GM21360 (cell line): ENCODE measurements around the gene PHLDA2.
"Not testable (repeated sequence)": the region's sequence is repeated elsewhere in the genome, so short reads cannot be mapped to it uniquely, and the experiment has no call there.

Experiments used
- ATAC-seq: cut with Tn5 transposase; IDR thresholded peaks from one replicate; pipeline ENCODE4 v1.9.1; 2021; ENCODE audit warnings: mild to moderate bottlenecking, moderate library complexity; ENCODE audit not compliant: unreplicated experiment

Gene PHLDA2

DNA sequence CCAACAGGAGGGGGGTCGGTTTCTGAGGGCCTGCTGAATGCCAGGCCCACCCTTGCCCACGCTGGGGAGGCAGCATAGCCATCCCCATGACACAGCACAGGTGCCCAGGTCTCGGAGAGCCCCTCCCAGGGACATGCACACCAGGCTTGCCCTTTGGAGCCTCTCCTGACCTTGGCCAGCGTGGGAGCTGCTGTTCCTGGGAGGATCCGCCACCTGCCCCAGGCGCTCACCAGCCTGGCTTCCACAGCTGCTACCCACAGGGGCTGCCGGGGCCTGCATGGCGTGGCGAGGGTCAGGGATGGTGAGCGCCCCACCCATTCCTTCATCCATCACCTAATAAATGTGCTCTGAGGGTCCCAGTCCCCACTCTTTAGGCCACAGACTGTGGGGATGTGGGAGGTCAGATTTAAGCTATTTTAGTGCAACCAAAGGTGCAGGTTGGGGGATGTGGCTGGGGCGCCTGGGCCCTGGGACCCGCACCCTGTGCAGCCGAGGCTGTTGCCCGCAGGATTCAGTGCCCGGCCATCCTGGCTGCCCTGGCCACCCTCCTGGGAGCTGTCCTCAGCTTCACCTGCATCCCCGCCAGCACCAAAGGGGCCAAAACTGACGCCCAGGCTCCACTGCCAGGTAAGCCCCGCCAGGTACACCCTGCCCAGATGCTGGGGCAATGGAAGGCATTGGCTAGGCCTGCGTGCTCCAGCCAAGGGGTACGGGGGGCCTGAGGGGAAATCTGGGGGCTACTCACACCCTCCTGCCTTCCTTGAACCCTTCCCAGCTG is 12.9 kb downstream of the PHLDA2 start:
- no peak for ATAC-seq

DNA sequence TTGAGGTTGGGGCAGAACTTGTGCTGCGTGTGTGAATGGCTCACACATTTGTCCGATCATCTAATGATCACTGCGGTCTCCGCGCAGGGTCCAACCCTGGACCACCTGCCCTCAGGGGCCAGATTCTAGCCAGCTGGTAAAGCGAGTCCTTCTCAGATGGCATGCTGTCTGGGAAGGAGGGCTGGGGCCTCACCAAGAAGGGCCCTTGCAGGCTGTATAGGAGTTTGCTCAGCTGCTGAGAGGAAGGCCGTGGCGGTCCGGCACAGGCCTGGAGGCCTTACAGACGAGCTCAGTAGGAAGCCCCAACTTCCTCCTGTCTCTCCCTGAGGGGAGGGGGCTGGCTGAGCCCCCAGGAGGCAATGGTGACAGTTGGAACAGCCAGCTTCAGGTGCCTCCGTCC is 13.7 kb downstream of the PHLDA2 start:
- no peak for ATAC-seq

DNA sequence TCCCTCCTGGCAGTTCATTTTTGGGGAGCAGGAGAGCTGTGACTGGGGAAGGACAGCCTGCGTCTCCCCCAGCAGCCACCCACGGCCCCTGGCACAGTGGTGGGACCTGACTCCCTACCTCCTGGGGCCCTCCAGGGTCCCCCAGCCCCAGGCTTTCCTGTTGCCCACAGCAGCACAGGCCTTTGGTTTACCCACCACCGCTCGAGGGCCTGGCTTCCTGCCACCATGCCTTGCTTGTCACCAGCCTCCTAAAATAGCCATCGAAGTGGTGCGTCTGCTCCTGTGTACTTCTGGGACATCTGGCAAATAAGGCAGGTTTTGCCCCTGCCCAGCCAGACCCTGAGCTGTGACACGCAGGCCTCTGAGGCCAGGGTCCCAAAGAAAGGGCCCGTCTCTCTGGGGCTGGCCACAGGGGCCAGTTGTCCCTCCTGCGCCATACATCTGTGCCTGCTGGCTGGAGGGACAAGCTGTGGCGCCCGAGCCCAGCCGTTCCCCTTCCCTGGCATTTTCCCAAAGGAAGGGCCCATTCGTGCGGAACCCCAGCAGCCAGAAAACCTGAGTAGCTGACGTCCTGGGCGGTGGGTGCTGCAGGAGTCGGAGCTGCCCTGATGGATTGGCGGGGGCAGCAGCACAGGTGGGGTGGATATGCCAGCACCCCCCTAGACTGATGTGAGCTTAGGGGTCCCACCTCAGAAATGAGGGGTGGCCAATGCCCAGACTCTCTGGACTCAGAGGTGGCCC is 14.6 kb downstream of the PHLDA2 start:
- no peak for ATAC-seq

DNA sequence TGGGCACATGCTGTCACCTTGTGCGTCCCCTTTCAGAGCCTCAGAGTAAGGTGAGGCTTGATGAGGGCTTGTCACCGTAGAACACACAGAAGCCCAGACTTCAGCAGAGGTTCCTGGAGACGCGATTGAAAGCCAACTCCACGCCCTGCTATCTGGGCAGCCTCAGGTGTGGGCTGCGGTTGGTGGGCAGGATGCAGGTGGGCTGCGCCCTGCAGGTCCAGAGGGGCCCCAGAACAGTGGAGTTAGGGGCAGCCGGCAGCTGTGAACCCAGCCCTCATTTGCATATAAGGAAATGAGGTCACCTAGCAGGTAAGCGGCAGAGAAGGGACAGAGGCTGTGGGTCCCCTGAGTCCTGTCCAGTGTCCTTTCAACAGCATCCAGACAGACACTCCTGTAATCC is 15.4 kb downstream of the PHLDA2 start:
- ATAC-seq, result no peak

DNA sequence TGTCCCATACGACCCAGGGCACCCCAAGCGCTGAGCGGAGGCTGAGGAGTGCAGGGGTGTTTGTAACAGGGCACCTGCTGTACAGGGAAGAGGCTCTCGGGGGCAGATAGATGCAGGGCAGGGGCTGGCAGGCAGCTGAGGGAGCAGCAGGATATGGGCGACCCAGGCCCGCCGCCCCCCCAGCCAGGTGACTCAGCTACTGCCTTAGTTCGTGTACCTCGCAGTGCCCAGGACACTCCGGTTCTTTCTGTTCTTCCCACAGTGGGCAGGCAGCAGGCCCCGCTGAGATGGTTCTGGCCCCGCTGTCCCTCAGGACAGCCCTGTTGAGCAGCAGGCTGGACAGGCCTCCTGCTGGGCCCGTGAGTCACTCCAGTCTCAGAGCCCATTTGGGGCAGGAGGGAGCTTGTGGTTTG is 16.2 kb downstream of the PHLDA2 start:
- ATAC-seq, result no peak

DNA sequence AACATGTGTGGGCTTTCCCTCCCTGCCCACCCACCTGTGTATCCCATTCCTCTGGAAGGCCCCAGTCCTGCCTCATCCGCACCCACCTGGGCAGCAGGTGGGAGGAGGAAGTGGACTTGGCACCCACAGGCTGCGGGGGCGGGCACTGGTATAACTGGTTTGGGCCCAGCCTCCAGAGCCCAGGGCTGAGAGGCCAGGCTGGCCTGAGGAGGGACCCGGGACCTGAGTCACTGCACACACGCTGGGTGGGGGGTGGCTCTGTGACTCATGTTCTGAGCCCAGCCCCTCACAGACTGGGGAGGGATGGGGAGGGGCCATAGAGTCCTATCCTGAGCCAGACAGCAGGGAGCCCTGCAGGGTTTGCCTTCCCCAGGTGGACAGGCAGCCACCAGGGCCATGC is 16.7 kb downstream of the PHLDA2 start:
- ATAC-seq, result no peak

DNA sequence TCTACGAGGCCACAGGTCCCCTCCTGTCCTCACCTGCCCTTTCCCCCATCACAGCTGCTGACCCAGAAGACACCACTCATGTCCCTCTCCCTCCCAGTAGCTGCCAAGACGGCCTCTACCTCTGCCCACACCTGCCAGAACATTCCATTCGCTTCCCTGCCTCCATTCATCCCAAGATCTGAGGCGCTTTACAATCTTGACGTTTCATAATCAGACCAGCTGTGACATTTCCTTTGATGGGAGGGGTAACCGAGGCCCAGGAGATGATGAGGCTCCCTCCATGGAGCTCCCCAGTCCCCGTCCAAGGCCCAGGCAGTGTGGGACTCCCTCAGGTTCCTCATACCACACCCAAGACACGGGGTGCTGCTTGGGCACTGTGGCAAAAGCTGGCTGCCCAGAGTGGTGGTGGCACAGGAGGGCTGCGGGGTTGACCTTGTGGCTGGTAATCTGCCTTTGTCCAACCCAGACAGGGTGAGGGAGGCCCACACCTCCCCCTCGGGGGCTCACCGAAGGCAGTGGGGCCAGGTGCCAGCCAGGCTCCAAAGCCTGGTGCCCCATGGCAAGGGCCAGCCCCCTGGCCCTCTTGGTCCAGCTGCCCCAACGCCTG is 17.3 kb downstream of the PHLDA2 start:
- no peak for ATAC-seq

DNA sequence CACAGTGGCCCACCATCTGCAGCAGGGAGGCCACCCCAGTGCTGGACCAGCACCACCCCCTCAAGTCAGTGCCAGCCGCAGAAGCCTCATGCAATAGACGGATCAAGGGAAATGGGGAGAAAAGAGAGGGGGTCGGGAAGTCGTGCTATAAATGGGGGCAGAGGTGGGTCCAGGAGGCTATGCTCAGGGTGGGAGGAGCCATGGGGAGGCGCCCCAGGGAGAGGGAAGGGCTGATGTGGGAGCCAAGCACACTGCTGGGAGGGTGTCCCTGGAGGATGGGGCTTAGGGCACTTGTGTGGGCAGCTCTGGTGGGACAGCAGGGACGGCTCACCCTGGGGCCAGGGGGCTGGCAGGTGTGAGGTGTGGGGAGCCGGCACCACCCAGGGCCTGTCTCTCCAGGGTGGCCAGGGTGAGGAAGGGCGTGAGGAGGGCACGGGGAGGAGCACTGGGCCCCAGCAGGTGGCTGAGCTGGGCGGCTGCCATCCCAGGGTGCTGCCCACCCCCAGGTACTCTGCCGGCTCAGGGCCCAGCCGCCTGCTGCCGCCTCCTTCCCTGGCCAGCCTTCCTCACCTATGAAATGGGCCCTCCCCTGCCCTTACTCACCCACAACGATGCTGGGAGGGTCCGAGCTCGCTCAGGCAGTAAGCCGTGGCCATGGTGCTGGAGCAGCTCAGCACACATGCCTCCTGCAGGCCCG is 18.0 kb downstream of the PHLDA2 start:
- ATAC-seq, result no peak

DNA sequence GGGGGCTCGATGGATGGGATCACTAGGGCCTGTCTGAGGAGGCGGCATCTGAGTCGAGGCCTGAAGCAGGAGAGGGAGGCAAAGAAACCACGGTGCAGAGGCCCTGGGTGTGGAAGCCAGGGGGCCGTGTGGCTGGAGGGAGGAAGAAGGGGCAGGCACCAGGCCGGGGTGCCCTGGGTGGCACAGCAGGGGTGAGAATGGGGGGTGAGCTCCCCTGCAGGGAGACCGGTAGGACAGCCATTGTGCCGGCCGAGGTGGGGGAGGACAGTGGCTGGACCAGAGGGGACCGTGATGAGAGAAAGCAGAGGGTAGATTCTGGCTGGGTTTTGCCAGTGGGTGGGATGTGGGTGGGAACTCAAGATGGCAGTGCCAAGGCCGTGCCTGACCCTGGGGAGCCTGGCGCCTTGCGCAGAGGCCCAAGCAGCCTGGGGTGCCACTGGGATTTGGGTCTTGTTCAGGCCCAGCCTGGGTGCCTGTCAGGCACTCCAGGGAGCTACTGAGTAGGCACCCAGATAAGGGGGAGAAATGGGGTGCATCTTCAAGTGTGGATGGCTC is 18.7 kb downstream of the PHLDA2 start:
- no peak for ATAC-seq

DNA sequence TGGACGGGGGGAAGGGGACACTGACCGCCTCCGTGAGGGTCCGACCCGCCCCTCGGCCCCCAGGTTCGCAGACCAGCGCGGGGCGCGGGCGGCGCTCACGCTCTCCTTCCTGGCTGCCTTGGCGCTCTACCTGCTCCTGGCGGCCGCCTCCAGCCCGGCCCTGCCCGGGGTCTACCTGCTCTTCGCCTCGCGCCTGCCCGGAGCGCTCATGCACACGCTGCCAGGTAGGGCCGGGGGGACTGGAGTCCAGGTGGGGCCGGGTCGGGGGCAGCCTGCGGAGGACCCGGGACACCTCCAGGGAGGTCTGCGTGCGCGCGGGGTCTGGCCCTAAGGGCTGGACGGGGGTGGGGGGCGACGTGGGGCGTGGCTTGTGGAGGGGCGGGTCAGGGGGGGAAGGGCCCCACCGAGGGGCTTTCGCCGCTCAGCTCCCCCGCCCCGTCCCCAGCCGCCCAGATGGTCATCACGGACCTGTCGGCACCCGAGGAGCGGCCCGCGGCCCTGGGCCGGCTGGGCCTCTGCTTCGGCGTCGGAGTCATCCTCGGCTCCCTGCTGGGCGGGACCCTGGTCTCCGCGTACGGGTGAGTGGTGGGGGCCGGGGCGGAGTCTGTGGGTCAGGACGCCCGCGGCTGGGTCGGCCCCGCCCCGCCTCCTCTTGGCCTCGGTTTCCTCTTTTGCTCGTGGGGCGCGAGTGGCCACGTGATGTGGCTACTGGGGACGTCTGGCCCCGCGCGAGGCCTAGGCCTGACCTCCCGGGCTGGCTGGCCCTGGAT is 19.9 kb downstream of the PHLDA2 start:
- no peak for ATAC-seq

DNA sequence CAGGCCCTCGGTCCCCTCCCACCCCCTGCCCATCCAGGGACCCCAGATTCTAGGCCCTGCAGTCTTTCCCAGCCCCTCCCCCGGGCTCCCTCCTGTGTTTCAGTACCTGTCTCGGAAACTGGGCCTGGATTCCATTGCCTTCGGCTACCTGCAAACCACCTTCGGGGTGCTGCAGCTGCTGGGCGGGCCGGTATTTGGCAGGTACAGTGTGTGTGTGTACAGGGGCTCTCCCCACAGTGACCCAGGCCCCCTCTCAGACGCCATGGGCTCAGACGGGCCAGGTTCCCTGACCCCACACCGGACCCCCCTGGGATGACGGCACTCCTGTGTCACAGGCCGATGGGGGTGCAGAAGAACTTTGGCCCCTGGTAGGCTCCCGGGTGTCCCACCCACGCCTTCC is 21.1 kb downstream of the PHLDA2 start:
- ATAC-seq, result no peak

DNA sequence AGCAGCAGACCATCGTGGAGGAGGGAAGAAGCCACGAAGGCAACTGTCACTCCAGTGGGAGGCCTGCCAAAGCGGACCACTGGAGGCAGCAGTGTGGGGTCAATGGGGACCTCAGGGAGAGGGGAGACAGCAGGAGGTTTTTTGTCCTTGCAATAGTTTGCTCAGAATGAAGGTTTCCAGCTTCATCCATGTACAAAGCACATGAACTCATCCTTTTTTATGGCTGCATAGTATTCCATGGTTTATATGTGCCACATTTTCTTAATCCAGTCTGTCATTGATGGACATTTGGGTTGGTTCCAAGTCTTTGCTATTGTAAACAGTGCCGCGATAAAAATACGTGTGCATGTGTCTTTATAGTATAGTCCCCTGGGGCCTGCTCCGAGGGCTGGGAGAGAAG is 23.9 kb downstream of the PHLDA2 start:
- ATAC-seq, result not testable (repeated sequence)

DNA sequence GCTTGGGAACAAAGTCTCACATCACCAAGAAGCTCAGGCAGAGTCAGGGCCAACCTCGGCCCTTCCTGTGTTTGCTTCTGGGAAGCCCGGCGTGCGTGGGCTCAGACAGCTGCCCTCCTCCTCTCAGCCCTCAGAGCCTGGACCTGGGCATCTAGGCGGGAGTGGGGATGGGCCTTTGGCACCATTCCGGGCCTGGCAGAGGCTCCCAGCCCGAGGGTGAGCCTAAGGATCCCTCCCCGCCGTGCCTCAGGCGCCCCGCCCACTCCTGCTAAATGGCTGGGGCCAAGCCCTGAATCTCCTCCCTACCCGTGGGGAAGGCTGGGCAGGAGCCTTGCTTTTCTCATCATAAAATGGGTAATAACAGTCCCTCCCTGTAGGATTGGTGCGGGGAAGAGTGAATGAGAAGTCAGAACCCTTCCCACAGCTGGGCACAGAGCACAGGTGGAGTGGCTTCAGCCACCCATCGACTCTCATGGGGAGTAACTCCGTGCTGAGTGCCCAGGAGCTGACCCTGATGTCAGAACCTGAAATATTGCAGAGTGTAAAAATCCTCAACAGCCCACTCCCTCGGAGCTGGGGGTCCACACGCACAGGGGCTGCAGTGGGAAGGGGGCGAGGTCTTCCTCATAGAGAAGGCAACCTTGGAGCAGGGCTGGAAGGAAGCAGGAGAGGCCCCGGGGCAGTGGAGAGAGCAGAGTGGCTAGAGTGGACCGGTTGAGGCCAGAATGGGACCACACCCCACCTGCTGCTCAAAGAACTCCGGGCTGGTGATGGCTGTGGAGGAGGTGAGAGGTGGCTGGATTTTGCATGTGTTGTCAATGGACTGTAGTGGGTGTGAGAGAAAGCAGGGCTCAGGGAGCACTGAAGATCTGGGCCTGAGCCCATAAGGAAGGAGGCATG is 24.8 kb downstream of the PHLDA2 start:
- no peak for ATAC-seq

DNA sequence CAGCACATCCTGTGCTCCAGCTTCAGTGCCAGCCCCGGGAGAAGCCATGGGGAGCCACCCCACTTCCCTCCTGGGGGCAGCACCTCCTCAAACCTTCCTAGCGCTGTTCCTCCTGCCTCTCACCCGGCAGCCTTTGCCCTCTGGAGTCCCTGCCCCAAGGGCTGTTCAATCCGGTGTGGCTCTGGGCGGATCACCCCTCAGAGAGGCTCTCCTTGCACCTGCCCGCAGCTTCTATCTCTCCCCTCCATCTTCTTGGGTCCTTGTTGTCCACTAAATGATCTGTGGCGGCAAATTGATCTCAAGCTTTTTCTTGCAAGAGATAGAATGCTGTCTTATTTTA is 25.6 kb downstream of the PHLDA2 start:
- no peak for ATAC-seq

DNA sequence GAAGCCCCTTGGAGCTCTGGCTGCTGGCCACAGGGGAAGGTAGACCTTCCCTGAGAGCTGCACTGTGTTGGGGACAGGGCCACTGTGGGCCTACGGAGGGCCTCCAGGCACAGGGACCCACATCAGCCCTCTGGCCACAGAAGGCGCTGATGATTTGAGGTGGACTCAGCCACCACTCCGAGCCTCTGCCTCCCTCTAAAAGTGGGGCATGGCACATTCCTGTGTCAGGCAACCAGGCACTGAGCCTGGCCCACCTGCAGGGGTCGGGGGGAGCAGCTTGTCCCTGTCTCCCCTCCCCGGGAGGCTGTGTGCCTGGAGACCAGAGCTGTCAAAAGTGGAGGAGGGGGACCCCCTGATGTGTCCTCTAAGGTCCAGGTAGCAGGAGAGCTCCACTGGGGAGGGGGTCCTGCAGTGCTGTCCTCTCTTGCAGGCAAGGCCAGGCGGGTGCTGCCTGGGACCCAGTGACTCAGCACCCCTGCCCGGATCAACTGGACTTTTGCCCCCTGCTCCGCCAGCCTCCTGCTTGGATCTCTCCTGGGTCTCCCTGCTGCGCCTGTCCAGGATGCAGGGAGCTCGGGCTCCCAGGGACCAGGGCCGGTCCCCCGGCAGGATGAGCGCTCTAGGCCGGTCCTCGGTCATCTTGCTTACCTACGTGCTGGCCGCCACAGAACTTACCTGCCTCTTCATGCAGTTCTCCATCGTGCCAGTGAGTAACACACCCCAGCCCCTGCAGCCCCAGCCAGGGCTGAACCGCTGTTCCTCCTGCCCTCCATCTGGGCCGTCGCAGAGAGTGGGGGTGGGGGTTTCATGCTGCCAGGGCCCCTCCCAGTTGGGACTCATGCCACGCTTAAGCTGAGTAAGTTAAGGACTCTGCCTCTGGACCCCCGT is 26.2 kb downstream of the PHLDA2 start:
- ATAC-seq, result no peak

DNA sequence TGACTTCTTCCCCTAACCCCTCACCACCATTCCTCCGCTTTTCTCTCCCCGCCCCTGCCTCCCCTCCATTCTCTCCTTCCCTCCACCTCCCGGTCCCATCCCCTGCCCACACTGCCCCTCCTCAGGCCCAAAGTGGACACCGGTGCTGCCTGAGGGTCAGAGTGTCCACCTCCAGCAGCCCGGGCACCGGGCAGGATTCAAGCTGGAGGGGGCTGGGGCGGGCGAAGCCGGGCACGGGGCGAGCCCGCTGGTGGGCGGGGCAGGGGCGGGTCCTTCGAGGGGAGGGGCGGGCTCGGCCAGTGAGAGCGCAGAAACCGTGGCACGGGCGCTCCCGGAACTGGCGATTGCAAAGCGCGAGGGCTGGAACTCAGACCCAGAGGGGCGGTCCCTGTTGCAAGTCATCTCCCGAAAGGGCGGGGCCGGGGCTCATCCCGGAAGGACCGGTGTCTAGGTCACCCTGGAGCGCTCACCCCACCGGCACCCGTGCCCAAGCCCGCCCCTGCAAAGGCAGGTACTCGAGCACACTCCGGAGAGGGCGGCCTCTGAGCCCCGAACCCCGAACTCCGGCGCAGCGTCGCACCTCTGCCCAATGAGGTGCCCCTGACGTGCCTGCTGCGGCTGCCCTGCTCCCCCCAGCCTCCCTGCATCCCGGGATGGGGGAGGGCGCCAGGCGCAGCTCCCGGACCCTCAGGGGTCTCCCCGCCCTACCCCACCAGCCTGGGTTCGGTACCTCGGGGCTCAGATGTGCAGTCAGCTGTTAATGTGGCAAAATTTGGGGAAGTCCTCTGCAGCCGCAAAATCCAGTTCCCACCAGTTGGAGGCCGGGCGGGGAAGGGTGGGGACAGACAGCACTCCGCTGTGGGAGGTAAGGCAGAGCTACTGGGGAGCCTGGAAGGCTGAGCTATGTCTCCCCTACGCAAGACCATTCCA is 27.1 kb downstream of the PHLDA2 start:
- peak; percentile 91 for ATAC-seq

DNA sequence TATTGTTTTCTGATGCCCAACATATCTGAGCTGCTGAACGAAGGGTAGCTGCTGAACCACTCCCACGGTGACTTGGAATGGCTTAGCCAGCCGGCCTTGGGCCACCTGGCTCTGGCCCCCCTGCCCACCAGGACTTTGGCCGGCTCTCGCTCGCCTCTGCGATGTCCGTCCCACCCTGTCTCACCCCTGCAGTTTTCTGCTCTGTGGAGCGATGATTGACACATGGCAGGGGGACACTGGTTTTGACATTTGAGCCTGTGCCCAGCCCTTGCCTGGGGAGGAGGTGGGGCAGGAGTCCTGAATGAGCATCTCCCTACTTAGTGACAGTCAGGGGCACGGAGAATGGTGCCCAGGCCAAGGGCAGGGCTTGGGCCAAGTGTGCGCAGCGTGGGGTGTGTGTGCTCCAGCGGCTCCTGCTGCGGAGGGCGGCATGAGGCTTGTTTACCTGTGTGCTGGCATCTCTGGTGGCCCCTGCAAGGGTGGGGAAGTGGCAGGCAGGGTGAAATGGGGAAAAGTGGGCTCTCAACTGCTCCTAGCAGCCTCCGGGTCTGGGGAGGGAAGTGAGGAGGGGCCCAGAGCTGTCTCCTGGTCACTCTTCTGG is 27.9 kb downstream of the PHLDA2 start:
- no peak for ATAC-seq
